K562 (cell line): ENCODE measurements around the gene OR2AT4. TPM values are rescaled to one million over a fixed set of nuclear protein-coding genes. Genes with fewer than 3 reads are reported as not detected.

Source experiments
- BCL6 ChIP-seq: fragments of 250-450 bp; sonication (Bioruptor Pico); IDR thresholded peaks from 2 replicates; pipeline ENCODE4 v1.4.0; 2020
- CHCHD3 ChIP-seq: fragments of 250-450 bp; sonication (Bioruptor Pico); IDR thresholded peaks from 2 replicates; pipeline ENCODE4 v2.1.2; 2022; ENCODE audit warnings: mild to moderate bottlenecking
- E2F5 ChIP-seq: sonication (generic); formaldehyde crosslinking; IDR thresholded peaks from 2 replicates; pipeline ENCODE4 v1.8.0; 2022; ENCODE audit warnings: mild to moderate bottlenecking, missing genetic modification reagents
- FOS ChIP-seq: IDR thresholded peaks from 3 replicates; pipeline ENCODE4 v1.6.1; 2011; ENCODE audit not compliant: insufficient read length; ENCODE audit errors: extremely low read depth
- LARP7 ChIP-seq: fragments of 450-650 bp; IDR thresholded peaks from 2 replicates; pipeline ENCODE4 v1.6.1; 2016
- MAFF ChIP-seq: IDR thresholded peaks from 2 replicates; pipeline ENCODE4 v1.6.1; 2012; ENCODE audit warnings: low read length, improper control_type of control experiment
- MTA3 ChIP-seq: fragments of 450-650 bp; formaldehyde crosslinking; IDR thresholded peaks from 2 replicates; pipeline ENCODE4 v1.6.1; 2017; ENCODE audit warnings: mild to moderate bottlenecking, borderline replicate concordance
- NR2C1 ChIP-seq, 2 experiments: fragments of 450-650 bp; IDR thresholded peaks; 2 replicates each; pipeline ENCODE4 v1.6.1; 2017; ENCODE audit warnings: mild to moderate bottlenecking in 2 of 2, antibody characterized with exemption in 1 of 2, inconsistent platforms in 1 of 2, missing compliant biosample characterization in 1 of 2, missing genetic modification characterization in 1 of 2
- SAFB2 ChIP-seq: fragments of 200-400 bp; formaldehyde crosslinking; IDR thresholded peaks from 2 replicates; pipeline ENCODE4 v1.6.1; 2018; ENCODE audit warnings: borderline replicate concordance, low read length, low read depth, moderate library complexity; ENCODE audit not compliant: severe bottlenecking
- SMARCA5 ChIP-seq: fragments of 450-650 bp; IDR thresholded peaks from 2 replicates; pipeline ENCODE4 v1.6.1; 2016
- SNRNP70 ChIP-seq: fragments of 200-400 bp; formaldehyde crosslinking; optimal IDR thresholded peaks from 2 replicates; pipeline ENCODE3; 2017; ENCODE audit warnings: low read depth, low read length
- SP1 ChIP-seq: sonication (generic); formaldehyde crosslinking; IDR thresholded peaks from 2 replicates; pipeline ENCODE4 v1.8.1; 2022; ENCODE audit warnings: mild to moderate bottlenecking, missing genetic modification reagents
- ZBED1 ChIP-seq: IDR thresholded peaks from 2 replicates; pipeline ENCODE4 v1.6.1; 2014
- ZNF445 ChIP-seq: fragments of 250-450 bp; sonication (Bioruptor Pico); IDR thresholded peaks from 2 replicates; pipeline ENCODE4 v1.4.0; 2020; ENCODE audit warnings: low read depth, mild to moderate bottlenecking, moderate library complexity
- ZNF507 ChIP-seq: conservative IDR thresholded peaks from 2 replicates; pipeline ENCODE4 v1.6.1; 2017; ENCODE audit warnings: missing genetic modification characterization, missing compliant biosample characterization
- ZNF695 ChIP-seq: fragments of 450-650 bp; formaldehyde crosslinking; IDR thresholded peaks from 2 replicates; pipeline ENCODE4 v1.4.0; 2020; ENCODE audit warnings: mild to moderate bottlenecking, moderate library complexity
- ZNF830 ChIP-seq: fragments of 250-450 bp; sonication (Bioruptor Pico); IDR thresholded peaks from 2 replicates; pipeline ENCODE4 v1.5.0; 2021; ENCODE audit warnings: mild to moderate bottlenecking
- polyA plus RNA-seq, 8 experiments: library from polyadenylated mRNA; depleted of rRNA in 4 of 8; stranded (reverse) in 5 of 8; unstranded in 3 of 8; fragments of >200 nt; fragmentation: Nextera tagmentation in 2 of 8; fragmentation: Illumina TruSeq in 1 of 8; extraction: Ambion mirVana in 2 of 8; extraction: Trizol in 1 of 8; gene quantifications; 2 replicates each; pipeline versions ENCODE4 v1.2.1 to v1.2.3, GENCODE V29; 2011 to 2014; ENCODE audit warnings: inconsistent platforms in 1 of 8, missing spikeins in 1 of 8
- total RNA-seq, 7 experiments: library from RNA; depleted of rRNA in 6 of 7; stranded (reverse); fragments of >200 nt in 6 of 7; fragmentation: Illumina TruSeq in 2 of 7; extraction: Trizol in 2 of 7; gene quantifications; 2 replicates each; pipeline versions ENCODE4 v1.2.1 to v1.2.3, GENCODE V29; 2011 to 2021; ENCODE audit warnings: low replicate concordance in 1 of 7
- TF ChIP-seq, protein P1 (sequence below): fragments of 450-650 bp; formaldehyde crosslinking; IDR thresholded peaks from 2 replicates; pipeline ENCODE4 v1.4.0; 2022; ENCODE audit warnings: missing genetic modification characterization
- TF ChIP-seq, protein P2 (sequence below): fragments of 250-450 bp; sonication (Bioruptor Pico); IDR thresholded peaks from 2 replicates; pipeline ENCODE4 v1.5.0; 2021; ENCODE audit warnings: mild to moderate bottlenecking, borderline replicate concordance
- TF ChIP-seq, protein P3 (sequence below): fragments of 250-450 bp; sonication (Bioruptor Pico); IDR thresholded peaks from 2 replicates; pipeline ENCODE4 v1.5.0; 2021

Gene OR2AT4
- total and polyA plus RNA-seq, 9 of the 15 experiments (the other 6 are each of a cell fraction or from before 2014, with no cell fraction given) = 0.86 to 3.1 (median 2.0) TPM

DNA sequence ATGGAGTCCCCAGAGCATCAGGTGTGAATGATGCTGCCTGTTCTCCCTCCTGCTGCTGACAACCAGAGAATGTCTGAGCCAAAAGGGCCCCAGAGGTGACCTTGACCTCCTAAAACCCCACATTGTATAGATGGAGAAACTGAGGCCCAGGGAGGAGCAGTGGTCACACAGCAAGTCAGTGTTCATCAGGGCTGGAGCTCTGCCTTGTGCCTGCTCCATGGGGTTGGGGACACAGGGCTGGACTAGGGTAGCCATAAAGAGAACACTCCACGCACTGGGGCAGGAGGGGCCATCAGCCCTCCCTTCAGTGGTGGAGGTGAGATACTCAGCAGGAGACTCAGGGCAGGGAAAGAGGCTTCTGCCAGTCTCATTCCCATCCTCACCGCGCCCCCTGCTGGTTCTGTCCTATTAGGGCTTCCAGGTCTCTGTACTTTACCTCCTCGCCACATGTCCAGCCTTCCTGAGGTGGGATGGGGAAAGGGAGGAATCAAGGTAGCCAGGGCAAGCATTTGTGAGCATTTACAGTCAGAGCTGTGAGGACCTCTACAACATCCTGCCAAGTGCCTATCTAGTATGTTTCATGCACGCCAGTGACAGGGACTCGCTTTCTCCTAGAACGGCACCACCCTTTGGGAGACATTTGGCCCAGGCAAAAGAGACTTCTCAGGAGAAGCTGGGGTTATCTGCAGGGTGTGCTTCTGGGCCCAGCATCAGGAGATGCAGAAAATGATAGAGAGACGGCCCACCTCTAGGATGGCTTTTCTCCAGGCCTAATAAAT, 64.7 kb downstream of the OR2AT4 start (continued):
- peak; percentile 13; the same call in 1 of the 2 replicates for TF ChIP-seq MTA3
- no peak for TF ChIP-seq SNRNP70
- TF ChIP-seq NR2C1 (IDR thresholded peaks at IDR 0.05) = no peak
- TF ChIP-seq NR2C1 (tag; IDR thresholded peaks at IDR 0.05) = no peak
- 0 out of 2 replicates have a peak, but pooled peaks have one; percentile 61 for TF ChIP-seq LARP7
- 0 out of 2 replicates have a peak, but pooled peaks have one; percentile 22 for TF ChIP-seq SP1 (CRISPR knock-in tag)
- TF ChIP-seq CHCHD3 (CRISPR knock-in tag) = no peak
- no peak for TF ChIP-seq ZNF695 (CRISPR knock-in tag)
- TF ChIP-seq SMARCA5 = peak; percentile 88
- TF ChIP-seq ZNF507 (tag) = no peak
- TF ChIP-seq, protein P1, sequence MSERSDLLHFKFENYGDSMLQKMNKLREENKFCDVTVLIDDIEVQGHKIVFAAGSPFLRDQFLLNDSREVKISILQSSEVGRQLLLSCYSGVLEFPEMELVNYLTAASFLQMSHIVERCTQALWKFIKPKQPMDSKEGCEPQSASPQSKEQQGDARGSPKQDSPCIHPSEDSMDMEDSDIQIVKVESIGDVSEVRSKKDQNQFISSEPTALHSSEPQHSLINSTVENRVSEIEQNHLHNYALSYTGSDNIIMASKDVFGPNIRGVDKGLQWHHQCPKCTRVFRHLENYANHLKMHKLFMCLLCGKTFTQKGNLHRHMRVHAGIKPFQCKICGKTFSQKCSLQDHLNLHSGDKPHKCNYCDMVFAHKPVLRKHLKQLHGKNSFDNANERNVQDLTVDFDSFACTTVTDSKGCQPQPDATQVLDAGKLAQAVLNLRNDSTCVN (CRISPR knock-in tag) = no peak
- TF ChIP-seq BCL6 = no peak
- no peak for TF ChIP-seq E2F5 (CRISPR knock-in tag)
- TF ChIP-seq, protein P2, sequence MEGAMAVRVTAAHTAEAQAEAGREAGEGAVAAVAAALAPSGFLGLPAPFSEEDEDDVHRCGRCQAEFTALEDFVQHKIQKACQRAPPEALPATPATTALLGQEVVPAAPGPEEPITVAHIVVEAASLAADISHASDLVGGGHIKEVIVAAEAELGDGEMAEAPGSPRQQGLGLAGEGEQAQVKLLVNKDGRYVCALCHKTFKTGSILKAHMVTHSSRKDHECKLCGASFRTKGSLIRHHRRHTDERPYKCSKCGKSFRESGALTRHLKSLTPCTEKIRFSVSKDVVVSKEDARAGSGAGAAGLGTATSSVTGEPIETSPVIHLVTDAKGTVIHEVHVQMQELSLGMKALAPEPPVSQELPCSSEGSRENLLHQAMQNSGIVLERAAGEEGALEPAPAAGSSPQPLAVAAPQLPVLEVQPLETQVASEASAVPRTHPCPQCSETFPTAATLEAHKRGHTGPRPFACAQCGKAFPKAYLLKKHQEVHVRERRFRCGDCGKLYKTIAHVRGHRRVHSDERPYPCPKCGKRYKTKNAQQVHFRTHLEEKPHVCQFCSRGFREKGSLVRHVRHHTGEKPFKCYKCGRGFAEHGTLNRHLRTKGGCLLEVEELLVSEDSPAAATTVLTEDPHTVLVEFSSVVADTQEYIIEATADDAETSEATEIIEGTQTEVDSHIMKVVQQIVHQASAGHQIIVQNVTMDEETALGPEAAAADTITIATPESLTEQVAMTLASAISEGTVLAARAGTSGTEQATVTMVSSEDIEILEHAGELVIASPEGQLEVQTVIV (CRISPR knock-in tag) = no peak
- TF ChIP-seq, protein P3, sequence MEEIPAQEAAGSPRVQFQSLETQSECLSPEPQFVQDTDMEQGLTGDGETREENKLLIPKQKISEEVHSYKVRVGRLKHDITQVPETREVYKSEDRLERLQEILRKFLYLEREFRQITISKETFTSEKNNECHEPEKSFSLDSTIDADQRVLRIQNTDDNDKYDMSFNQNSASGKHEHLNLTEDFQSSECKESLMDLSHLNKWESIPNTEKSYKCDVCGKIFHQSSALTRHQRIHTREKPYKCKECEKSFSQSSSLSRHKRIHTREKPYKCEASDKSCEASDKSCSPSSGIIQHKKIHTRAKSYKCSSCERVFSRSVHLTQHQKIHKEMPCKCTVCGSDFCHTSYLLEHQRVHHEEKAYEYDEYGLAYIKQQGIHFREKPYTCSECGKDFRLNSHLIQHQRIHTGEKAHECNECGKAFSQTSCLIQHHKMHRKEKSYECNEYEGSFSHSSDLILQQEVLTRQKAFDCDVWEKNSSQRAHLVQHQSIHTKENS (CRISPR knock-in tag) = no peak
- TF ChIP-seq ZNF830 = no peak
- no peak for TF ChIP-seq MAFF
- TF ChIP-seq SAFB2 = no peak
- no peak for TF ChIP-seq ZBED1
- no peak for TF ChIP-seq FOS
- no peak for TF ChIP-seq ZNF445 (CRISPR knock-in tag)
